Esophagus squamous epithelium (tissue), 4 donors: ENCODE measurements around the gene UGT1A10.

ENCODE experiments used
- CTCF ChIP-seq, 6 experiments: fragments of 450-650 bp in 4 of 6; fragments of 200-600 bp in 2 of 6; sonication (generic) in 2 of 6; IDR thresholded peaks; one replicate each; pipeline ENCODE4 v1.5.1; 2016 to 2019; ENCODE audit warnings: antibody characterized with exemption in 6 of 6, mild to moderate bottlenecking in 4 of 6, moderate library complexity in 4 of 6
- POLR2A ChIP-seq, 4 donors: fragments of 450-650 bp; IDR thresholded peaks; one replicate each; pipeline ENCODE4 v1.6.1; 2017; ENCODE audit warnings: antibody characterized with exemption in 4 of 4, mild to moderate bottlenecking in 4 of 4, moderate library complexity in 3 of 4

GRCh38 chr2:233794128-233794658, 157.9 kb downstream of the UGT1A10 start:
- TF ChIP-seq CTCF (IDR thresholded peaks at IDR 0.05): no peak
- no peak for TF ChIP-seq POLR2A (IDR thresholded peaks at IDR 0.05)
